ENCODE data around the gene RPL31. TPM values are rescaled to one million over a fixed set of nuclear protein-coding genes. Genes with fewer than 3 reads are reported as not detected.

RPL31 gene
- total RNA-seq, 1 donor from 2014 or later, result 1,439 TPM

DNA sequence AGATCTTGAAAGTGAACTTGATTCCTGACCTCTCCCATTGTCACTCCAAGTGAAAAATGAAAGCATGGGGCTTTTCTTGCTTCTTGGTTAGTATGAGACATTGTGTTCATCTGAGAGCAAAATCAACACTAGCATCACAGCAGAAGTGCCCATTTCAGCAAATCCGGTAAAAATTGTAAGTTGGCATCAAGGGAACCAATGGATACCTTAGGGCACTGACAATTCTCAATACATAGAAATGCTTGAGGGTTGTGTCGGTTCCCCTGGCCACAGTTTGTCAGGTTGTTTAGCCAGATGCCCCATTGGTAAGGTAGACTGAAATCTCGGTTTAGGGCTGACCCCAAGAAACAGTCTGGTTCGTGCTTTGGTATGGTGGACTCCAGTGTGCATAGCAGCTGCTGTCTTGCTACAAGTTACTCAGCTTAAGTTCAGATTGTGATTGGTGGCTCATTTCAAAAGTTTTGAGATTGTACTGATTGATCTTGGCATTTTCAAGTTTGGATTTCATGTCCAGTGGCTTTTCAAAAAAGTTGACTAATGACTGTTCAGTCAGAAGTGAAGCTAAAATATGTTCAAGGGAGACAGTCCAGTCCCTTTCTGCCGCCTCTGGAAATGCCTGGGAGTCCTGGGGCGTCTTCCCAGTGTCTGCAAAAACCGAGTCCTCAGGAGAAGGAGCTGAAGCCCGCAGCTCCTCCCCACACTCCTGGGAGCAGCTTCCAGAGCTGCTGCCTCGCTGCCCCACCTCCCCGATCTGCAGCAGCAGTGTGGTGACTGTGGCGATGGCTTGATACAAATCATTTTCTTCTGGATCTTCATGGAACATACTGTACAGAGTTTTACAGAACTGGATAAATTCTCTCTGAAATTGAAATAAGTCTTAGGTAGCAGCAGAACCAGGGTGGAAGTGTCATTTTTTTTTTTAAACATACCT lies 5.6 kb downstream of the RPL31 start:
- peak overlapping the region; percentile 1 for H3K27ac Mint-ChIP-seq (ENCODE audit: unreplicated experiment)
- H3K36me3 Mint-ChIP-seq (ENCODE audit: low read depth), result peaks cover 49% of the 10 kb centered on the region
- TF ChIP-seq, protein P1, sequence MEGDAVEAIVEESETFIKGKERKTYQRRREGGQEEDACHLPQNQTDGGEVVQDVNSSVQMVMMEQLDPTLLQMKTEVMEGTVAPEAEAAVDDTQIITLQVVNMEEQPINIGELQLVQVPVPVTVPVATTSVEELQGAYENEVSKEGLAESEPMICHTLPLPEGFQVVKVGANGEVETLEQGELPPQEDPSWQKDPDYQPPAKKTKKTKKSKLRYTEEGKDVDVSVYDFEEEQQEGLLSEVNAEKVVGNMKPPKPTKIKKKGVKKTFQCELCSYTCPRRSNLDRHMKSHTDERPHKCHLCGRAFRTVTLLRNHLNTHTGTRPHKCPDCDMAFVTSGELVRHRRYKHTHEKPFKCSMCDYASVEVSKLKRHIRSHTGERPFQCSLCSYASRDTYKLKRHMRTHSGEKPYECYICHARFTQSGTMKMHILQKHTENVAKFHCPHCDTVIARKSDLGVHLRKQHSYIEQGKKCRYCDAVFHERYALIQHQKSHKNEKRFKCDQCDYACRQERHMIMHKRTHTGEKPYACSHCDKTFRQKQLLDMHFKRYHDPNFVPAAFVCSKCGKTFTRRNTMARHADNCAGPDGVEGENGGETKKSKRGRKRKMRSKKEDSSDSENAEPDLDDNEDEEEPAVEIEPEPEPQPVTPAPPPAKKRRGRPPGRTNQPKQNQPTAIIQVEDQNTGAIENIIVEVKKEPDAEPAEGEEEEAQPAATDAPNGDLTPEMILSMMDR (conservative IDR thresholded peaks at IDR 0.05), result no peak
- DNase-seq (ENCODE audit: low read depth, low spot score), result no peak
- H3K4me3 Mint-ChIP-seq, result peak overlapping the region; percentile 72
- H3K4me1 Mint-ChIP-seq, result peaks cover 40% of the 10 kb centered on the region
- no peaks in the 10 kb centered on the region for H3K27me3 Mint-ChIP-seq (ENCODE audit: low read depth)
- no peaks in the 10 kb centered on the region for H3K9me3 Mint-ChIP-seq

DNA sequence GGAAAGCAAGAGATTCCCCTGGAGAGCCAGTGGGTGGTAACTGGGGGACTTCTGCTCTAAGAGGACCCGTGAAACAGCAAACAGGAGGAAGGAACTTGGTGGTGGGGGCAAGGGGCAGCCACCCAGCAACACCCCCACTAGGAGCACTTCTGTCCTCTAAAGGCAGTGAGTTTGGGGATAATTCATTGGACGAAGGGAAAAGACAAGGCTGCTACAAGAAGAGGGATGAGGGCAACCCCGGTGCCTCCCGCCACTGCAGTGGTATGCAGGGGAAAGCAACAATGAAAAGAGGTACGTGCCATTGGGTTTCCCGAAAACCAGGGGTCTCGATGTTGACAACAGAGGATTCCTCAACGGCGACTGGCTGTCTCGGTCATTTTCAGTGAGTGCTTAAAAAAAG lies 9.1 kb downstream of the RPL31 start:
- peak overlapping the region; percentile 32 for H3K4me3 Mint-ChIP-seq
- TF ChIP-seq, protein P1 (conservative IDR thresholded peaks at IDR 0.05), result no peak
- peaks cover 35% of the 10 kb centered on the region for H3K36me3 Mint-ChIP-seq (ENCODE audit: low read depth)
- peaks cover 3% of the 10 kb centered on the region for H3K9me3 Mint-ChIP-seq
- no peaks in the 10 kb centered on the region for H3K27me3 Mint-ChIP-seq (ENCODE audit: low read depth)
- H3K27ac Mint-ChIP-seq (ENCODE audit: unreplicated experiment), result no peak overlapping the region
- H3K4me1 Mint-ChIP-seq, result peaks cover 5% of the 10 kb centered on the region
- DNase-seq (ENCODE audit: low read depth, low spot score), result no peak

DNA sequence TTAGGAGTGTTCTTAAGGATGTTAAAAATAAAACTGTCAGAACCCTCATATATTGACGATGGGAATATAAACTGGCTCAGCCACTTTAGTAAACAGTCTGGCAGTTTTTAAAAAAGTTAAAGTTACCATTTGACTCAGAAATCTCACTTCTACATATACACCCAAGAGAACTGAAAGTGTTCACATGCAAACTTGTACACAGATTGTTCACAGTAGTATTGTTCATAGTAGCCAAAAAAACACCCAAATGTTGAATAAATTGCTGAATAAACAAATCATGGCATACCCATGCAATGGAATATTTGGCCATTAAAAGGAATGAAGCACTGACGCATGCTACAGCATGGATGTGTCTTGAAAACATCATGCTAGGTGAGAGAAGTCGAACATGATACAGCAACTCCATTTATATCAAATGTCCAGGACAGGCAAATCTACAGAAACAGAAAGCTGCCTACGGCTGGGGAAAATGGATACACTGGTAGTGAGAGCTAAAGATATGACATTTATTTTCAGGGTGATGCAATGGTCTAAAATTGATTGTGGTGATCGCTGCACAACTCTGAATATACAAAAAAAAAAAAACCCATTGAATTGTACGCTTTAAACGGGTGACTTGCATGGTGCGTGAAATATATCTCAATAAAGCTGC lies 10.1 kb downstream of the RPL31 start:
- H3K4me1 Mint-ChIP-seq, result peaks cover 3% of the 10 kb centered on the region
- H3K36me3 Mint-ChIP-seq (ENCODE audit: low read depth), result peaks cover 33% of the 10 kb centered on the region
- H3K4me3 Mint-ChIP-seq, result no peak overlapping the region
- no peak for DNase-seq (ENCODE audit: low read depth, low spot score)
- TF ChIP-seq, protein P1 (conservative IDR thresholded peaks at IDR 0.05), result no peak
- H3K27ac Mint-ChIP-seq (ENCODE audit: unreplicated experiment), result no peak overlapping the region
- H3K9me3 Mint-ChIP-seq, result peaks cover 3% of the 10 kb centered on the region
- H3K27me3 Mint-ChIP-seq (ENCODE audit: low read depth), result no peaks in the 10 kb centered on the region

DNA sequence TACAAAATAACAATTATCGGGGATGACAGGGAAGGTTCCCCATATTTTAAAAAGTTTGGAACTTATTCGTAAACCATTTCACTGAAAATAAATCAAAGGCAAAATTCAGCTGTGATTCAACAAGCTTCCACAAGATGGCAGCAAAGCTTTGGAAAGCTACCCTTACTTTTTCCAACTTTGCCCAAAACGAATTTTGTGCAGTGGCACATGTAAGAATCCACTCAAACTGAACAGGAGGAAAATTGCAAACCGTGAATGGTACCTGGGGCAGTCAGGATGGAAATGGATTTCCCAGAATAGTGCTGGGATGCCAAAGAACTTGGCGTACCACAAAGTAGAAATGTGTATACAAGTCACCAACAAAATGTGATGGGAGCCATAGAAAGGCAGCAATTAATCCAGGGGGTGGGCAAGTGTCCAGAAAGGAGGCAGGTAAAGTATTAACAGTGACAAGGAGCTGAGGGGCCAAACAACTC lies 10.7 kb downstream of the RPL31 start:
- peak; percentile 54 for DNase-seq (ENCODE audit: low read depth, low spot score)
- no peak overlapping the region for H3K4me3 Mint-ChIP-seq
- H3K9me3 Mint-ChIP-seq, result peaks cover 3% of the 10 kb centered on the region
- H3K27me3 Mint-ChIP-seq (ENCODE audit: low read depth), result no peaks in the 10 kb centered on the region
- H3K36me3 Mint-ChIP-seq (ENCODE audit: low read depth), result peaks cover 33% of the 10 kb centered on the region
- TF ChIP-seq, protein P1 (conservative IDR thresholded peaks at IDR 0.05), result peak; percentile 91
- no peak overlapping the region for H3K27ac Mint-ChIP-seq (ENCODE audit: unreplicated experiment)
- H3K4me1 Mint-ChIP-seq, result no peaks in the 10 kb centered on the region

DNA sequence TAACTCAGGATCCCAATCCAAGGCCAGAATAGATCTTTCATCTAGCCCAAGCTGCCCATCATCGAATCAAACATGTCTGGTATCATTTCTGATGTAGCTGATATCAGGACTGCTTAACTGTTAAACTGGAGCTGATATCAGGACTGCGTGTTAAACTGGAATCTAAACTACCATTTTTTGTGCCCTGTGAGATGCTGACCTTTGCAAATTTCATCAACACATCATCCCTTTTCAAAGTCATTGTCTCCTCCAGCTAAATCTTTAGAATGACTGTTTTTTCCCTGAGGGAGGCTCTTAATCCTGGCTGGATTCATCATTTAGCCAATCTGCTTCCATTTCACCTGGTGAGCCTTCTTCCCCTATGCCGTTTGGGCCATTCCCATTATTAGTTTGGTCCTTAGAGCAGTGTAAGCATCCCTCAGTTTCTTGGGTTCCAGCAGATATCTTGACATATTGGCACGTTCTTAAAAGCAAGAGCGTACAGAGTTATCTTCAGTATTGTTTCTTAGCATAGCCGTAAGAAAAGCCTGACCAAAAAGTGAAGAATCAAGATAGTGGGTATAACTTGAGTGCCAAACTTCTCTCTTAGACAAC lies 12.3 kb downstream of the RPL31 start:
- DNase-seq (ENCODE audit: low read depth, low spot score), result no peak
- Mint-ChIP-seq H3K27ac (ENCODE audit: unreplicated experiment) (no peak overlapping the region), H3K9me3 (peaks cover 3% of the 10 kb centered on the region), H3K4me1 (no peaks in the 10 kb centered on the region), H3K27me3 (ENCODE audit: low read depth) (no peaks in the 10 kb centered on the region), H3K4me3 (no peak overlapping the region), H3K36me3 (ENCODE audit: low read depth) (peaks cover 27% of the 10 kb centered on the region)
- TF ChIP-seq, protein P1 (conservative IDR thresholded peaks at IDR 0.05), result no peak
